IMR-90 (cell line): ENCODE results near the gene MARCKSL1. TPM values are rescaled to one million over a fixed set of nuclear protein-coding genes. Genes with fewer than 3 reads are reported as not detected.

Experiments
- ATAC-seq: fragments of 200-7000 bp; cut with Tn5 transposase; 2 replicates; pipeline ENCODE4 v1.9.1; 2020; ENCODE audit warnings: low read depth, mild to moderate bottlenecking, moderate library complexity
- BruUV-seq: library from RNA; stranded (reverse); fragments of 400-500 nt; replicated peaks from 2 replicates; lab custom pipeline; 2021; lab: Mats Ljungman, UMichigan
- CTCF ChIA-PET: fragments of 300-600 bp; formaldehyde crosslinking; extraction: SDS; loops from one replicate; lab custom pipeline; 2021; ENCODE audit warnings: antibody characterized with exemption; lab: Yijun Ruan, JAX
- POLR2A ChIA-PET: fragments of 300-600 bp; sonication (Branson Sonifier 250); formaldehyde crosslinking; loops from one replicate; lab custom pipeline; 2022; ENCODE audit warnings: antibody characterized with exemption; ENCODE audit not compliant: unreplicated experiment; lab: Charles Lee
- DNase-seq: peaks from one replicate; pipeline ENCODE4 v3.0.0; 2013
- H2AFZ ChIP-seq: replicated peaks from 2 replicates; pipeline ENCODE3; 2013; ENCODE audit warnings: low read length, mild to moderate bottlenecking; ENCODE audit not compliant: poor library complexity
- H2AK5ac ChIP-seq: 2 replicates; pipeline ENCODE4 v1.6.1; 2013; ENCODE audit warnings: low read depth, low read length, inconsistent platforms
- H2AK9ac ChIP-seq: replicated peaks from 2 replicates; pipeline ENCODE3; 2013; ENCODE audit warnings: mild to moderate bottlenecking, low read depth, low read length, moderate library complexity; ENCODE audit not compliant: poor library complexity
- H2BK120ac ChIP-seq: 2 replicates; pipeline ENCODE4 v1.6.1; 2013; ENCODE audit warnings: low read depth, low read length, inconsistent platforms
- H2BK15ac ChIP-seq: 3 replicates; pipeline ENCODE4 v1.6.1; 2013; ENCODE audit warnings: low read depth, low read length, inconsistent platforms
- H2BK20ac ChIP-seq: 2 replicates; pipeline ENCODE4 v1.6.1; 2013; ENCODE audit warnings: low read depth, mild to moderate bottlenecking, inconsistent platforms, low read length, moderate library complexity
- H2BK5ac ChIP-seq: 2 replicates; pipeline ENCODE4 v1.6.1; 2013; ENCODE audit warnings: mild to moderate bottlenecking, low read depth, low read length, inconsistent platforms; ENCODE audit not compliant: poor library complexity, severe bottlenecking
- H3K14ac ChIP-seq: replicated peaks from 2 replicates; pipeline ENCODE4 v1.6.1; 2013; ENCODE audit warnings: low read depth, low read length, inconsistent platforms
- H3K18ac ChIP-seq: 2 replicates; pipeline ENCODE4 v1.6.1; 2013; ENCODE audit warnings: low read depth, low read length, control low read depth
- H3K23ac ChIP-seq: 2 replicates; pipeline ENCODE4 v1.6.1; 2013; ENCODE audit warnings: low read depth, low read length, inconsistent platforms
- H3K27ac ChIP-seq: 2 replicates; pipeline ENCODE4 v1.5.1; 2013; ENCODE audit warnings: mild to moderate bottlenecking, control low read depth, low read length; ENCODE audit not compliant: insufficient read depth
- H3K27me3 ChIP-seq: 2 replicates; pipeline ENCODE4 v1.6.1; 2013; ENCODE audit warnings: low read length; ENCODE audit not compliant: control insufficient read depth, insufficient read depth
- H3K36me3 ChIP-seq: 2 replicates; pipeline ENCODE4 v1.6.1; 2013; ENCODE audit warnings: low read length, mixed read lengths; ENCODE audit not compliant: control insufficient read depth, insufficient read depth
- H3K4ac ChIP-seq: 2 replicates; pipeline ENCODE4 v1.6.1; 2013; ENCODE audit warnings: low read depth, low read length, inconsistent platforms
- H3K4me1 ChIP-seq: 2 replicates; pipeline ENCODE4 v1.6.1; 2013; ENCODE audit warnings: low read length, mixed read lengths; ENCODE audit not compliant: control insufficient read depth, insufficient read depth
- H3K4me2 ChIP-seq: 2 replicates; pipeline ENCODE4 v1.6.1; 2013; ENCODE audit warnings: low read depth, mild to moderate bottlenecking, control low read depth, low read length, moderate library complexity
- H3K4me3 ChIP-seq: 2 replicates; pipeline ENCODE4 v1.5.1; 2013; ENCODE audit warnings: low read depth, mild to moderate bottlenecking, control low read depth, low read length, moderate library complexity; ENCODE audit not compliant: insufficient read depth
- H3K56ac ChIP-seq: 2 replicates; pipeline ENCODE4 v1.6.1; 2013; ENCODE audit warnings: low read length, inconsistent platforms; ENCODE audit not compliant: insufficient read depth; ENCODE audit errors: extremely low read depth
- H3K79me1 ChIP-seq, 2 experiments: 2 replicates each; pipeline ENCODE4 v1.6.1; 2013; ENCODE audit warnings: low read length in 2 of 2, inconsistent platforms in 1 of 2, low read depth in 1 of 2
- H3K9ac ChIP-seq: 2 replicates; pipeline ENCODE4 v1.6.1; 2013; ENCODE audit warnings: low read depth, low read length, control low read depth
- H3K9me1 ChIP-seq: 2 replicates; pipeline ENCODE4 v1.6.1; 2013; ENCODE audit warnings: low read length, inconsistent platforms; ENCODE audit not compliant: insufficient read depth
- H3K9me3 ChIP-seq: 2 replicates; pipeline ENCODE4 v1.6.1; 2013; ENCODE audit warnings: low read length; ENCODE audit not compliant: control insufficient read depth, insufficient read depth
- H4K20me1 ChIP-seq: 2 replicates; pipeline ENCODE4 v1.6.1; 2013; ENCODE audit warnings: low read length, inconsistent platforms; ENCODE audit not compliant: insufficient read depth
- H4K5ac ChIP-seq: 2 replicates; pipeline ENCODE4 v1.6.1; 2013; ENCODE audit warnings: mild to moderate bottlenecking, low read depth, low read length, control low read depth
- H4K8ac ChIP-seq, 2 experiments: 2 replicates each; pipeline ENCODE4 v1.6.1; 2013; ENCODE audit warnings: low read depth in 2 of 2, low read length in 2 of 2, control low read depth in 1 of 2, inconsistent platforms in 1 of 2
- H4K91ac ChIP-seq: 2 replicates; pipeline ENCODE4 v1.6.1; 2013; ENCODE audit warnings: low read depth, low read length, inconsistent platforms; ENCODE audit not compliant: insufficient read depth
- POLR2A ChIP-seq: IDR thresholded peaks from 2 replicates; pipeline ENCODE4 v1.6.1; 2012; ENCODE audit warnings: mild to moderate bottlenecking, low read depth, low read length
- WGBS, 2 experiments: methylation state at CpG; one replicate each; pipeline versions ENCODE4 v1.1.5 to v1.1.7; 2013; ENCODE audit warnings: missing lambda C conversion rate in 2 of 2; ENCODE audit not compliant: insufficient read length in 1 of 2; ENCODE audit errors: extremely low coverage in 2 of 2; 5-methylcytosine and 5-hydroxymethylcytosine counted together
- dilution Hi-C: fragments of 300-500 bp; cut with HindIII; formaldehyde crosslinking; loops from one replicate; pipeline ENCODE4 v1.14.3; 2018; ENCODE audit warnings: low sequenced_read_pairs; ENCODE audit not compliant: unreplicated experiment
- in situ Hi-C: fragments of 300-500 bp; cut with MboI; formaldehyde crosslinking; loops from 3 replicates; pipeline ENCODE4 v1.14.3; 2019; ENCODE audit warnings: low sequenced_read_pairs, inconsistent platforms, mixed read lengths
- intact Hi-C: fragments of 100-400 bp; cut with micrococcal nuclease; formaldehyde crosslinking; loops from 2 replicates; pipeline ENCODE4 v1.10.0; 2022
- polyA plus RNA-seq, 3 experiments: library from polyadenylated mRNA; depleted of rRNA; stranded (reverse); fragments of >200 nt; gene quantifications; 2 replicates each; pipeline ENCODE4 v1.2.3, GENCODE V29; 2012; ENCODE audit warnings: low replicate concordance in 1 of 3
- total RNA-seq: library from RNA; depleted of rRNA; stranded (reverse); fragments of >200 nt; gene quantifications from 2 replicates; pipeline ENCODE4 v1.2.3, GENCODE V29; 2012

Gene MARCKSL1
- total and polyA plus RNA-seq, 2 of the 4 experiments (the other 2 are of a cell fraction) = 37.5 to 218 TPM

DNA sequence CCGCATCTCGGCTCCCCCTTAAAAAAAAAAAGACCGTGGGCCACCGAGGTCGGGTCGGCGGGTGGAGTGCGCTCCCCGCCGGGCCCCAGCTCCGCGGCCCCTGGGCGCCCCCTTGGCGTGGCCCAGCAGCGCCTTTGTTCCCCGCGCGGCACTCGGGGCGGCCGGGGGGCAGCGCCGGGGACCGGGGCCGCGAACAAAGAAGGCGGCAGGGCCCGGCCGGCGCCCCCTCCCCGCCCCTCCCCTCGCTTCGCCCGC lies 571 bp downstream of the MARCKSL1 start:
- no peak overlapping the region for H2AK5ac ChIP-seq

More for the DNA sequence above, 571 bp downstream of the MARCKSL1 start:
- no peaks in the 10 kb centered on the region for H3K9me3 ChIP-seq
- H3K14ac ChIP-seq = no peak overlapping the region
- H3K23ac ChIP-seq = no peak overlapping the region
- no peak overlapping the region for H3K56ac ChIP-seq
- no peak overlapping the region for H2BK5ac ChIP-seq
- H3K27ac ChIP-seq = peak overlapping the region; percentile 42; the same call in 1 of the 2 replicates
- no peak for TF ChIP-seq POLR2A
- peak overlapping the region; percentile 47; the same call in 1 of the 2 replicates for H3K9ac ChIP-seq
- H4K20me1 ChIP-seq = peaks cover 34% of the 10 kb centered on the region
- no peak overlapping the region for H3K18ac ChIP-seq
- no peak overlapping the region for H4K8ac ChIP-seq
- H4K91ac ChIP-seq = no peak overlapping the region
- no peak overlapping the region for H2BK120ac ChIP-seq
- H3K4ac ChIP-seq = 0 out of 2 replicates have a peak overlapping the region, but pooled peaks have one; percentile 16
- no peaks in the 10 kb centered on the region for H3K27me3 ChIP-seq
- POLR2A ChIA-PET = interaction anchor here (1.0 kb wide), 1 partner anchor 10 kb away, joined by 3 read pairs; no protein-coding TSS in a partner anchor
- peaks cover 4% of the 10 kb centered on the region; the same call in 1 of the 2 replicates for H3K9me1 ChIP-seq
- in situ Hi-C loops = no loop called here
- CTCF ChIA-PET = interaction anchor here (0.7 kb wide), 1 partner anchor 70 kb away, joined by 3 read pairs; no protein-coding TSS in a partner anchor
- H3K79me1 ChIP-seq = peaks cover 19 to 44% of the 10 kb centered on the region in 2 experiments; a peak in 3 of 4 replicates
- H3K4me2 ChIP-seq = no peak overlapping the region
- no peak overlapping the region for H2BK20ac ChIP-seq
- 0% methylated on average over 2 of the region's 34 CpGs; no CpG with 5 or more reads in 1 of the 2 experiments for WGBS, 2 experiments
- intact Hi-C loops = loop anchor here (5.0 kb wide), 1 partner anchor 57 kb away; the partner anchor contains the start of gene BSDC1
- DNase-seq = no peak
- peaks cover 38% of the 10 kb centered on the region for H3K36me3 ChIP-seq
- H3K4me1 ChIP-seq = peaks cover 6% of the 10 kb centered on the region
- no peak overlapping the region for H4K5ac ChIP-seq
- ATAC-seq = peak; percentile 6
- H2BK15ac ChIP-seq = no peak overlapping the region
- no TSS peak for BruUV-seq
- H3K4me3 ChIP-seq = peak overlapping the region; percentile 85
- H2AK9ac ChIP-seq = peak overlapping the region; percentile 97
- peak overlapping the region; percentile 84 for H2AFZ ChIP-seq
- dilution Hi-C loops = no loop called here
